Tibial nerve (tissue), 4 donors: Measurements from ENCODE around the gene TUB.

Experiments used
- EP300 ChIP-seq, 2 donors: sonication (generic); formaldehyde crosslinking; IDR thresholded peaks; one replicate each; pipeline ENCODE4 v1.6.1; 2017; ENCODE audit warnings: antibody characterized with exemption in 2 of 2, mild to moderate bottlenecking in 1 of 2
- POLR2A ChIP-seq, 2 donors: fragments of 450-650 bp; IDR thresholded peaks; one replicate each; pipeline ENCODE4 v1.6.1; 2017; ENCODE audit warnings: antibody characterized with exemption in 2 of 2, mild to moderate bottlenecking in 2 of 2, moderate library complexity in 2 of 2
- TF ChIP-seq, protein P1 (sequence below), 5 experiments: fragments of 200-600 bp in 3 of 5; fragments of 450-650 bp in 2 of 5; sonication (generic) in 3 of 5; IDR thresholded peaks; one replicate each; pipeline ENCODE4 v1.5.1; 2016 to 2019; ENCODE audit warnings: antibody characterized with exemption in 5 of 5, mild to moderate bottlenecking in 3 of 5, moderate library complexity in 2 of 5

DNA sequence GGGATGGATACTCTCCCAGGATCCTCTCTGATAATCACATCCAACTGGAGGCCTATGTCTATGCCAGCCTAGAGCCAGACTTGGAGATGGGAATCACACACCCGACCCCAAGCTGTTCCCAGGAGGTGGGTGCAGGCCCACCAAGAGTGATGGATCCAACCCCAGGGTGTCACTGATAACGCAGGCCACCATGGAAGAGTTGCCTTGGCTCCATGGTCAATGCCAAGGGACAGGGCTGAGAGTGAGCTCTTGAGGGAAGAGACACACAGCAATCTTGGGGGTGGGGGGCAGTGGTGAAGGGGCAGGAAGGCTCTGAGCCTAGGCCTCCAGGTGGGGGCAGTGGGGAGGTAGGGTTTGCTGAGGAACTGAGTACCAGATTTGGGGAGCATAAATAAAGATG lies 16.9 kb downstream of the TUB start:
- TF ChIP-seq, protein P1, sequence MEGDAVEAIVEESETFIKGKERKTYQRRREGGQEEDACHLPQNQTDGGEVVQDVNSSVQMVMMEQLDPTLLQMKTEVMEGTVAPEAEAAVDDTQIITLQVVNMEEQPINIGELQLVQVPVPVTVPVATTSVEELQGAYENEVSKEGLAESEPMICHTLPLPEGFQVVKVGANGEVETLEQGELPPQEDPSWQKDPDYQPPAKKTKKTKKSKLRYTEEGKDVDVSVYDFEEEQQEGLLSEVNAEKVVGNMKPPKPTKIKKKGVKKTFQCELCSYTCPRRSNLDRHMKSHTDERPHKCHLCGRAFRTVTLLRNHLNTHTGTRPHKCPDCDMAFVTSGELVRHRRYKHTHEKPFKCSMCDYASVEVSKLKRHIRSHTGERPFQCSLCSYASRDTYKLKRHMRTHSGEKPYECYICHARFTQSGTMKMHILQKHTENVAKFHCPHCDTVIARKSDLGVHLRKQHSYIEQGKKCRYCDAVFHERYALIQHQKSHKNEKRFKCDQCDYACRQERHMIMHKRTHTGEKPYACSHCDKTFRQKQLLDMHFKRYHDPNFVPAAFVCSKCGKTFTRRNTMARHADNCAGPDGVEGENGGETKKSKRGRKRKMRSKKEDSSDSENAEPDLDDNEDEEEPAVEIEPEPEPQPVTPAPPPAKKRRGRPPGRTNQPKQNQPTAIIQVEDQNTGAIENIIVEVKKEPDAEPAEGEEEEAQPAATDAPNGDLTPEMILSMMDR (IDR thresholded peaks at IDR 0.05), result no peak
- TF ChIP-seq POLR2A (IDR thresholded peaks at IDR 0.05), result no peak
- TF ChIP-seq EP300 (IDR thresholded peaks at IDR 0.05), result no peak
